ENCODE measurements around the gene ADD3.

The ADD3 gene

GRCh38 chr10:110160522-110160921 is 152.7 kb downstream of the ADD3 start:
- DNase-seq = no peak

GRCh38 chr10:110162741-110163145 is 155.0 kb downstream of the ADD3 start:
- DNase-seq = peak; percentile 44

GRCh38 chr10:110163192-110163773 is 155.5 kb downstream of the ADD3 start:
- DNase-seq = peak; percentile 85

GRCh38 chr10:110163841-110164240 is 156.1 kb downstream of the ADD3 start:
- no peak for DNase-seq

- DNase-seq = no peak
Measured at GRCh38 chr10:110165239-110165638, 157.5 kb downstream of the ADD3 start.

GRCh38 chr10:110167149-110167548 is 159.4 kb downstream of the ADD3 start:
- no peak for DNase-seq

GRCh38 chr10:110168601-110169481 is 161.1 kb downstream of the ADD3 start:
- DNase-seq = peak; percentile 23

GRCh38 chr10:110169586-110169985 is 161.8 kb downstream of the ADD3 start:
- no peak for DNase-seq

- no peak for DNase-seq
Measured at GRCh38 chr10:110170142-110170971, 162.6 kb downstream of the ADD3 start.

- no peak for DNase-seq
Measured at GRCh38 chr10:110171032-110171431, 163.2 kb downstream of the ADD3 start.

GRCh38 chr10:110172155-110172554 is 164.4 kb downstream of the ADD3 start:
- no peak for DNase-seq

GRCh38 chr10:110174201-110174600 is 166.4 kb downstream of the ADD3 start:
- DNase-seq = peak; percentile 68

- no peak for DNase-seq
Measured at GRCh38 chr10:110174816-110175215, 167.0 kb downstream of the ADD3 start.

GRCh38 chr10:110175406-110175805 is 167.6 kb downstream of the ADD3 start:
- no peak for DNase-seq

- DNase-seq = no peak
Measured at GRCh38 chr10:110176141-110177030, 168.6 kb downstream of the ADD3 start.

- no peak for DNase-seq
Measured at GRCh38 chr10:110179220-110179619, 171.4 kb downstream of the ADD3 start.

- DNase-seq = no peak
Measured at GRCh38 chr10:110181451-110181850, 173.7 kb downstream of the ADD3 start.

- DNase-seq = no peak
Measured at GRCh38 chr10:110181911-110182310, 174.1 kb downstream of the ADD3 start.

- no peak for DNase-seq
Measured at GRCh38 chr10:110184398-110184797, 176.6 kb downstream of the ADD3 start.
